H54 (cell line): ENCODE data around the gene YIPF6.
"Not testable (repeated sequence)": the region's sequence is repeated elsewhere in the genome, so short reads cannot be mapped to it uniquely, and the experiment has no call there.

Experiments
- DNase-seq: peaks from one replicate; pipeline ENCODE4 v3.0.0; 2011; ENCODE audit warnings: low spot score, mixed read lengths; ENCODE audit not compliant: insufficient read length
- FAIRE-seq: peaks from 3 replicates; lab custom pipeline; 2011; peaks lifted over from hg19 to GRCh38; lab: Jason Lieb, UNC
- POLR2A ChIP-seq: IDR thresholded peaks from 2 replicates; pipeline ENCODE4 v1.6.1; 2011; ENCODE audit warnings: low read depth, mild to moderate bottlenecking, low read length

Gene YIPF6

DNA sequence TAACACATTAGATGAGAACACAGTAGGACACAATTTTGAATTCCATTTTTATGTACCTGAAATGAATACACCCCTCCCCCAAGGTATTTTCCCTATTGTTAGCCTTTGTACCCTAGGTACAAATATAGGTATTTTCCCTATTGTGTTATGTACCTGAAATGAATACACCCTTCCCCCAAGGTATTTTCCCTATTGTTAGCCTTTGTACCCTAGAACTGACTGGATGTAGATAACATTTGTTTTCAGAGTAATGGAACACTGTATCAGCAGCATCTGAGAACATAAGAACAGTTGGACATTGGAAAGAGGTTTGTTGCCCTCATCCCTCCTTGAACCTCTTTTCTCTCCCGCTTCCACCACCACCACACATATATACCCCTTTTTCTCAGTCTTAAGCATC is 37.6 kb downstream of the YIPF6 start:
- DNase-seq, result no peak

DNA sequence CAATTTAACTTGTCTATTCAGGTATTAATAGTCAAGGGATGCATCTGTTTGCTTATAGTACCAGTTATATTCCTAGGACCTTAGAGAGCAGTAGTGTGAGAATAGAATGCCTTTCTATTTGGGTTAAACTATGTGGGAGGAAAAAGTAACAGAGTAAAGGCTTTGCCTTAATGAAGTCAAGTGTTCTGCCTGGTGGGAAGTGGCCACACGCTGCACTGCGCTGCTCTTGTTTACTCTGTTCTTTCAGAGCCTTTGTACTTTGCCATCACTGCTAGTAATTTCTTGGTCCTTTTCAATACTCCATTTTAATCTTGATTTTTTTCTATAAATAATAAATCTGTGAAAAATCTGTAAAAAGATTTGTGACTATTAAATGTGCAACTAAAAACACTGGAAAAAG is 38.0 kb downstream of the YIPF6 start:
- FAIRE-seq (no peak), DNase-seq (no peak)
- TF ChIP-seq POLR2A, result no peak

More for the DNA sequence above, 37.6 kb downstream of the YIPF6 start:
- TF ChIP-seq POLR2A, result no peak
- no peak for FAIRE-seq

DNA sequence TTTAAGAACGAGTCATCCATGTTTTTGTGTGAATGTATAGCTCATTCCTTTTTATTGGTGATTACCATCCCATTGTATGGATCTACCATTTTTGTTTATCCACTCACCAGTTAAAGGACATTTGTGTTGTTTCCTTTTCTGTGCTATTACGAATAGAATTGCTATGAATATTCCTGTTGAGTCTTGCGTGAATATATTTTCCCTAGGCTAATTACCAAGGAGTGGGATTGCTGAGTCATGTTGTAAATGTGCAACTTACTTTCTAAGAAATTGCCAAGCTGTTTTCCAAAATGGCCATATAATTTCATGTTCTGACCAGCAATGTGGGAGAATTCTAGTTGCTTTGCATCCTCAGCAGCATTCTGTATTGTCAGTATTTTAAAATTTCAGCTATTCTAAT is 51.3 kb downstream of the YIPF6 start:
- FAIRE-seq (no peak), DNase-seq (no peak)
- no peak for TF ChIP-seq POLR2A

DNA sequence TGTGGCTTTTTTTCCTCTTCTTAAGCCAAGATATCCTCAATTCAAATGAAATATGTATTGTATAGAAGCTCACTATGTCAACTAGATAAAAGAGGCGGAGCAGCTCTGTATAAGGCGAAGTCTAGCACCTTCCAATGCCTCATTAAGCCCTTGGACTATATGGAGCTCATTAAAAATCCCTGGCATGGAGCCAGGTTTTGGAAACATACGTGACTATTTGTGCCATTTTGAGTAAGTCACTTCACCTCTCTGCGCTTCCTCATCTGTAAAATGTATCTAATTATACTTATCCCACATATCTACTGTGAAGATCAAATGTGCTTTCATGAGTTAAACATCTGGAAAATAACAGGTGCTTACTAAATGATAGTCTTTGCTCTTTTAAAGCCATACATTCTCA is 57.2 kb downstream of the YIPF6 start:
- no peak for DNase-seq
- TF ChIP-seq POLR2A, result no peak
- FAIRE-seq, result no peak

DNA sequence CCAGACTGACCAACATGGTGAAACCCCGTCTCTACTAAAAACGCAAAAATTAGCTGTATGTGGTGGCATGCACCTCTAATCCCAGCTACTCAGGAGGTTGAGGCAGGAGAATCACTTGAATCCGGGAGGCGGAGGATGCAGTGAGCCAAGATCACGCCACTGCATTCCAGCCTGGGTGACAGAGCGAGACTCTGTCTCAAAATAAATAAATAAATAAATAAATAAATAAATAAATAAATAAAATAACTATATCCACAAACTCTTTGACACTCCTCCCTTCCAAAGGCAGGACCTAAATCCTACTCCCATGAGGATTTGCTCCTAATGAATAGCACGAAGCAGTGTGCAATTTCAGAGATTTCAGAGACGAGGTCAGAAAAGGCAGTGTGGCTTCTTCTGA is 58.3 kb downstream of the YIPF6 start:
- FAIRE-seq, DNase-seq: not testable (repeated sequence)

DNA sequence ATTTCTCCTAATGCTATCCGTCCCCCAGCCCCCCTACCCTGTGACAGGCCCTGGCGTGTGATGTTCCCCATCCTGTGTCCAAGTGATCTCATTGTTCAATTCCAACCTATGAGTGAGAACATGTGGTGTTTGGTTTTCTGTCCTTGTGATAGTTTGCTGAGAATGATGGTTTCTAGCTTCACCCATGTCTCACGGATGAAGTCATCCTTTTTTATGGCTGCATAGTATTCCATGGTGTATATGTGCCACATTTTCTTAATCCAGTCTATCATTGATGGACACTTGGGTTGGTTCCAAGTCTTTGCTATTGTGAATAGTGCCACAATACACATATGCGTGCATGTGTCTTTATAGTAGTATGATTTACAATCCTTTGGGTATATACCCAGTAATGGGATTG is 61.1 kb downstream of the YIPF6 start:
- FAIRE-seq, DNase-seq: not testable (repeated sequence)

DNA sequence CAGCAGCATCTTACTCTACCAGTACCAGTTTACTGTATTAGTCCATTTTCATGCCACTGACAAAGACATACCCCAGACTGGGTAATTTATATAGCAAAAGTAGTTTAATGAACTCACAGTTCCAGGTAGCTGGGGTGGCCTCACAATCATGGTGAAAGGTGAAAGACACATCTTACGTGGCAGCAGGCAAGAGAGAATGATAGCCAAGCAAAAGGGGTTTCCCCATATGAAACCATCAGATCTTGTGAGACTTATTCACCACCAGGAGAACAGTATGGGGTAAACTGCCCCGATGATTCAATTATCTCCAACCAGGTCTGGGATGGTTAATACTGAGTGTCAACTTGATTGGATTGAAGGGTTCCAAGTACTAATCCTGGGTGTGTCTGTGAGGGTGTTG is 69.3 kb downstream of the YIPF6 start:
- no peak for DNase-seq
- no peak for TF ChIP-seq POLR2A
- FAIRE-seq, result no peak

DNA sequence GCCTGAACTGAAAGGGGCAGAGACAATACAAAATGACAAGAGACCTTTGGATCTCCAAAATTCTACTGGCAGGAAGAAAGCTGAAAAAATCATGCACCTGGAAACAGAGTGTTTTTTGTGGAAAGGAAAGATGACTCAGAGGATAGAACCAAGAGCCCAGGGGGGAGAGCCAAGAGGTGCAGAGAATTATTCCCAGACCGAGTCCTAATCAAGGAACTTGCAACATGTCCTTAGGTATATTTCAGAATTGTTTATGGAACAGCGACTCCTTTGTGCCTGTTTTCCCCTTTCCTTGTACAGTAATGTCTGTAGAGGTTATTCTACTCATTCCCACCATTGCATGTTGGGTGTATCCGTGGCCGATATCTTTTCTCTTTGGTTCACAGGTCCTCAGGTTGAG is 71.7 kb downstream of the YIPF6 start:
- no peak for FAIRE-seq
- no peak for TF ChIP-seq POLR2A

DNA sequence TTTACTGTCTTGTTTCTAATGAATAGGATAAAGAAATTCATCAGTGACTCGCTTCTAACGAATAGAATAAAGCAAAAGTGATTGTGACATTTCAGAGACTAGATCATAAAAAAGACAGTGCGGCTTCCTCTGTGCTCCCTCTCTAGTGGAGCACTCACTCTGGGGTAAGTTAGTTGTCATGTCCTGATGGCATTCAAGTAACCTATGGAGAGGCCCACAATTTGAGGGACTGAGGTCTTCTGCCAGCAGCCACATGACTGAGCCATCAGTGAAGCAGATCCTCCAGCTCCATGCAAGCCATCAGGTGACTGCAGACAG is 72.4 kb downstream of the YIPF6 start:
- DNase-seq, result no peak
- FAIRE-seq, result no peak
- TF ChIP-seq POLR2A, result no peak

More for the DNA sequence above, 71.7 kb downstream of the YIPF6 start:
- DNase-seq, result no peak

DNA sequence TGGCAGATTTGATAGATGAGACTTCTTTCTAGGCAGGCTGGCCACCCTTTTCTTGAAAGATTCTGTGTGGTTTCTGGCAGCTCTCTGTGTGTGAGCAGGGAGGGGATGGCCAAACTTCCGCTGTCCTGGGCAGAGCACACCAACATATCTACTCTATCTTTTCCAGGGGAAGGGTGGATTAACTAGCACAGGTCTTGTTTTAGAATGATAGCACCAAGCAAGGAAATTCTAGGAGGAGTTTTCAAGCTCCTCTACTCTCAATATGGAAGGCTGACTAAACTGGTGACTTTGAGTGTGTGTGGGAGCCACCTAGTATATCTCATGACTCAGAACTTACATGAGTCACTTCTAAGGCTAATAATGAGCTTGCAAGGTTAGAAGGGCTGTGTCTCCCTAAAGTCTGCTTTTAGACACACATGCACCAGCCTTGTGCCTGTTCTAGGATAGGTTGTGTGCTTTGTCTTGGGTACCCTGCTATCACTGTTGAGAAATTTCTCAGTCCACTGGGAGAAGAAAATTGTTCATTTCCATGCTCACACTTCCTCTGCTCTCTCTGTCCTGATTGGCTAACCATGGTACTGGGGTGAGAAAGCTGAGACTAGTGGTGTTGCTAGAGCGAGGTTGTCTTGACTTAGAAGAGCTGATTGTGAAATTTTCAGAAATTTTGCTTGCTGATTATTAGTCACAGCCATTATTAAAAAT is 72.9 kb downstream of the YIPF6 start:
- peak; percentile 25 for DNase-seq
- no peak for TF ChIP-seq POLR2A
- peak; percentile 92 for FAIRE-seq

DNA sequence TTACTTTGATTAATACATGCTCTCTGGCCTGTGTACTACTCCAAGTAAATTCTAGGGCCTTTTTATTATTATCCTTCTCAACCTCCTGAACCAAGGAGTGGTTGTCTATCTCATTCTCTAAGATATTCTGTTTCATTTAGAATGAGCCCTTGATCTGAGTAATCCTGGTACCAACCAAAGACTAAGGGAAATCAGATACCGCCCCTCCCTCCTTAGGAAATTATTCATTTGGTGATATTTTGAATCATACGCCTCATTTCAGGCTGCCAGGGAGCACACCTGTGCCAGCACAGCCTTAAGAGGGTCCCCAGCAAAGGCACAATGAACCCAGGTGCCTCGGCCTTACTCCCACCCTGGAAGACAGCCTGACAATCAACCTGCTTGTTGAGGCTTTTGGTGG is 75.4 kb downstream of the YIPF6 start:
- DNase-seq (no peak), FAIRE-seq (no peak)
- TF ChIP-seq POLR2A, result no peak

DNA sequence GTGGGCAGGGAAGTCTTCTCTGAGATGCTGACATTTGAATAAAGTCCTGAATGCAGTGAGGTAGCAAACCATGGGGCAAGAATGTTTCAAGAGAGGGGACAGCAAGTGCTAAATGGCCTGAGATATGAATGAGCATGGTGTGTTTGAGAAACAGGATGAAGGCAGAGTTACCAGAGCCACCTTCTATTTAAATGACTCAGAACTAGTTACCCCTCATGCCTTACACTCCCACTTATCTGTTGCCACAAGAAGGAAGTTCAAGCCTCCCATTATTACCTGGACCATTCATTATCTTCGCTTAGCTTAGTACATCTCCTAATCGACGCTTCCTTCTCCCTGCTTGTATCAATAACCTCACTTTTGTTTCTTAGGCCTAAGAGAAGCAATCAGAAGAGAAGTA is 81.0 kb downstream of the YIPF6 start:
- DNase-seq (no peak), FAIRE-seq (no peak)
- TF ChIP-seq POLR2A, result no peak

DNA sequence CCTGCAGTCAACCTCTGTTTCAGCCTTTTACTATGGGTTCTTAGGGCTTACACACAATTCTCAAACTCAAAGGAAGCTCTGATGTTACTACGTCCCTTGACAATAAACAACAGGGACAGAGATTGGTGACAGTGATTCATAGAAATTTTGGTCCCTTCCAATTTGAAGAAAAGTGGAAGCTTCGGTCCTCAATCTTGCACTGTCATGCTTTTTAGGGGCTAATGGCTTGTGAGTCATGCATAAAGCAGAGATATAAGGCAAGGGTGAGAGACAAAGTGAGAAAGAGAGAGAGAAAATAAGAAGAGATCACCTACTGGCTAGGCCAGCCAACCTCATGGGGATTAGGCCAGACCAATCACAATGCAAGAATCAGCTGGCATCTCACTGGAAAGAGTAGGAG is 85.4 kb downstream of the YIPF6 start:
- no peak for TF ChIP-seq POLR2A
- FAIRE-seq (no peak), DNase-seq (no peak)
